CD8-positive, alpha-beta memory T cell (primary cell): ENCODE measurements around the gene CEP83. TPM values are rescaled to one million over a fixed set of nuclear protein-coding genes. Genes with fewer than 3 reads are reported as not detected.
A peak's percentile ranks its signal among the peaks of the same experiment; 100 is the strongest.
"Not testable (repeated sequence)": the region's sequence is repeated elsewhere in the genome, so short reads cannot be mapped to it uniquely, and the experiment has no call there.

ENCODE experiments used
- CTCF ChIA-PET: fragments of 350-600 bp; sonication (Branson Sonifier 250); formaldehyde crosslinking; loops from one replicate; lab custom pipeline; 2021; ENCODE audit warnings: antibody characterized with exemption; lab: Charles Lee
- POLR2A ChIA-PET: fragments of 350-600 bp; sonication (Branson Sonifier 250); formaldehyde crosslinking; loops from one replicate; lab custom pipeline; 2021; ENCODE audit warnings: antibody characterized with exemption; lab: Charles Lee
- DNase-seq, 5 donors: peaks; one replicate each; pipeline versions ENCODE4 v3.0.0 to v3.0.0-alpha.2; 2020 to 2022; ENCODE audit warnings: mixed read lengths in 1 of 5
- H3K27ac ChIP-seq: one replicate; pipeline ENCODE4 v1.7.0; 2013; ENCODE audit warnings: low read depth, mild to moderate bottlenecking, low read length, moderate library complexity
- H3K27me3 ChIP-seq: 2 replicates; pipeline ENCODE4 v1.7.0; 2013; ENCODE audit warnings: low read length, mild to moderate bottlenecking; ENCODE audit not compliant: insufficient read depth, poor library complexity, severe bottlenecking
- H3K36me3 ChIP-seq: 2 replicates; pipeline ENCODE4 v1.7.0; 2013; ENCODE audit warnings: mild to moderate bottlenecking, low read length, moderate library complexity; ENCODE audit not compliant: insufficient read depth
- H3K4me1 ChIP-seq: 2 replicates; pipeline ENCODE4 v1.7.0; 2013; ENCODE audit warnings: mild to moderate bottlenecking, low read length, moderate library complexity; ENCODE audit not compliant: insufficient read depth
- H3K4me3 ChIP-seq: 2 replicates; pipeline ENCODE4 v1.7.0; 2013; ENCODE audit warnings: mild to moderate bottlenecking, low read length
- H3K9me3 ChIP-seq: 2 replicates; pipeline ENCODE4 v1.7.0; 2013; ENCODE audit warnings: mild to moderate bottlenecking, low read length
- H3K27ac Mint-ChIP-seq, 8 donors: one replicate each; pipeline ENCODE4 v1.8.0; 2020 to 2021; ENCODE audit warnings: mixed read lengths in 8 of 8, mild to moderate bottlenecking in 6 of 8, inconsistent platforms in 3 of 8, moderate library complexity in 3 of 8
- H3K27me3 Mint-ChIP-seq, 2 donors: one replicate each; pipeline ENCODE4 v1.8.0; 2020 to 2021; ENCODE audit warnings: mixed read lengths in 2 of 2, mild to moderate bottlenecking in 1 of 2, moderate library complexity in 1 of 2
- H3K36me3 Mint-ChIP-seq, 3 donors: one replicate each; pipeline ENCODE4 v1.8.0; 2020 to 2021; ENCODE audit warnings: mixed read lengths in 3 of 3, inconsistent platforms in 1 of 3, mild to moderate bottlenecking in 1 of 3
- H3K4me1 Mint-ChIP-seq, 3 donors: one replicate each; pipeline ENCODE4 v1.8.0; 2020 to 2021; ENCODE audit warnings: mixed read lengths in 3 of 3, inconsistent platforms in 1 of 3, mild to moderate bottlenecking in 1 of 3
- H3K4me3 Mint-ChIP-seq, 7 donors: one replicate each; pipeline ENCODE4 v1.8.0; 2020 to 2021; ENCODE audit warnings: mixed read lengths in 7 of 7, mild to moderate bottlenecking in 6 of 7, moderate library complexity in 4 of 7, inconsistent platforms in 2 of 7
- H3K9me3 Mint-ChIP-seq, 5 donors: one replicate each; pipeline ENCODE4 v1.8.0; 2020 to 2022; ENCODE audit warnings: mixed read lengths in 5 of 5, mild to moderate bottlenecking in 3 of 5, moderate library complexity in 2 of 5, inconsistent platforms in 1 of 5
- polyA plus RNA-seq: library from polyadenylated mRNA; unstranded; fragments of 300-500 nt; fragmentation: Illumina TruSeq; gene quantifications from one replicate; pipeline ENCODE4 v1.2.3, GENCODE V29; 2021
- total RNA-seq, 2 experiments: library from RNA; stranded (reverse); gene quantifications; one replicate each; pipeline ENCODE4 v1.2.3, GENCODE V29; 2021

Gene CEP83
- total and polyA plus RNA-seq, 3 experiments from 2014 or later: 5.2 to 25.8 (median 25.7) TPM

- no peak for DNase-seq
- no peaks in the 10 kb centered on the region for H3K27me3 ChIP-seq
- no peaks in the 10 kb centered on the region for H3K9me3 Mint-ChIP-seq
- H3K4me3 Mint-ChIP-seq: peak overlapping the region in 1 of 7 donors; percentile 69
- POLR2A ChIA-PET: no interaction called here
- peaks cover 1 to 6% of the 10 kb centered on the region in 2 donors for H3K27me3 Mint-ChIP-seq
- CTCF ChIA-PET: no interaction called here
- peaks cover 3 to 19% (median 4%) of the 10 kb centered on the region in 3 donors for H3K36me3 Mint-ChIP-seq
- peak overlapping the region in 4 of 8 donors; percentile 10 to 62 (median 34) for H3K27ac Mint-ChIP-seq
- peaks cover 14% of the 10 kb centered on the region for H3K4me1 ChIP-seq
- no peaks in the 10 kb centered on the region for H3K36me3 ChIP-seq
- H3K27ac ChIP-seq: no peak overlapping the region
- H3K4me1 Mint-ChIP-seq: peaks cover 22 to 39% (median 34%) of the 10 kb centered on the region in 3 donors
- no peak overlapping the region for H3K4me3 ChIP-seq
- H3K9me3 ChIP-seq: no peaks in the 10 kb centered on the region
Measured at GRCh38 chr12:94457311-94457710, 2.4 kb downstream of the CEP83 start.

DNA sequence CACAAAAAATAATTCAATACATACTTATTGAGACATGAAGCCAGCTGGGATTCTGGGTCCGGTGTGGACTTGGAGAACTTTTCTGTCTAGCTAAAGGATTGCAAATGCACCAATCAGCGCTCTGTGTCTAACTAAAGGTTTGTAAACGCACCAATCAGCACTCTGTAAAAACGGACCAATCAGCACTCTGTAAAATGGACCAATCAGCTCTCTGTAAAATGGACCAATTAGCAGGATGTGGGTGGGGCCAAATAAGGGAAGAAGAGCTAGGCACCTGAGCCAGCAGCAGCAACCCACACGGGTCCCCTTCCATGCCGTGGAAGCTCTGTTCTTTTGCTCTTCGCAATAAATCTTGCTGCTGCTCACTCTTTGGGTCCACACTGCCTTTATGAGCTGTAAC lies 5.3 kb downstream of the CEP83 start:
- H3K27me3 Mint-ChIP-seq, H3K9me3 ChIP-seq, H3K4me3 ChIP-seq, CTCF ChIA-PET, POLR2A ChIA-PET, DNase-seq, H3K4me3 Mint-ChIP-seq, H3K9me3 Mint-ChIP-seq, H3K27ac Mint-ChIP-seq, H3K27ac ChIP-seq, H3K36me3 ChIP-seq, H3K27me3 ChIP-seq, H3K4me1 ChIP-seq: not testable (repeated sequence)
- Mint-ChIP-seq H3K4me1 (peaks cover 22 to 35% (median 27%) of the 10 kb centered on the region in 3 donors), H3K36me3 (peaks cover 4 to 12% (median 7%) of the 10 kb centered on the region in 3 donors)

GRCh38 chr12:94445662-94446061 lies 14.0 kb downstream of the CEP83 start:
- Mint-ChIP-seq H3K9me3 (peaks cover 0 to 9% (median 4%) of the 10 kb centered on the region in 5 donors), H3K36me3 (peaks cover 5 to 34% (median 7%) of the 10 kb centered on the region in 3 donors), H3K4me3 (no peak overlapping the region), H3K27me3 (no peaks in the 10 kb centered on the region), H3K27ac (no peak overlapping the region), H3K4me1 (peaks cover 10 to 18% (median 14%) of the 10 kb centered on the region in 3 donors)
- POLR2A ChIA-PET: no interaction called here
- Histone ChIP-seq H3K9me3 (no peaks in the 10 kb centered on the region), H3K4me1 (no peaks in the 10 kb centered on the region), H3K4me3 (no peak overlapping the region), H3K36me3 (no peaks in the 10 kb centered on the region), H3K27me3 (no peaks in the 10 kb centered on the region), H3K27ac (no peak overlapping the region)
- DNase-seq: no peak
- CTCF ChIA-PET: no interaction called here

GRCh38 chr12:94437303-94437702 lies 22.4 kb downstream of the CEP83 start:
- POLR2A ChIA-PET: no interaction called here
- no peaks in the 10 kb centered on the region for H3K27me3 ChIP-seq
- peaks cover 6 to 21% (median 7%) of the 10 kb centered on the region in 3 donors for H3K36me3 Mint-ChIP-seq
- no peaks in the 10 kb centered on the region for H3K36me3 ChIP-seq
- peak overlapping the region in 1 of 8 donors; percentile 35 for H3K27ac Mint-ChIP-seq
- peaks cover 3 to 20% (median 7%) of the 10 kb centered on the region in 3 donors for H3K4me1 Mint-ChIP-seq
- H3K4me1 ChIP-seq: peaks cover 7% of the 10 kb centered on the region
- no peak overlapping the region for H3K4me3 Mint-ChIP-seq
- CTCF ChIA-PET: no interaction called here
- no peak overlapping the region for H3K4me3 ChIP-seq
- DNase-seq: no peak
- no peaks in the 10 kb centered on the region for H3K9me3 ChIP-seq
- no peaks in the 10 kb centered on the region for H3K27me3 Mint-ChIP-seq
- no peak overlapping the region for H3K27ac ChIP-seq
- H3K9me3 Mint-ChIP-seq: peaks cover 0 to 5% (median 0%) of the 10 kb centered on the region in 5 donors

GRCh38 chr12:94435511-94435927 lies 24.1 kb downstream of the CEP83 start:
- Histone ChIP-seq H3K27me3 (no peaks in the 10 kb centered on the region), H3K4me1 (peaks cover 7% of the 10 kb centered on the region), H3K36me3 (no peaks in the 10 kb centered on the region), H3K9me3 (peaks cover 5% of the 10 kb centered on the region), H3K4me3 (no peak overlapping the region), H3K27ac (no peak overlapping the region)
- ChIA-PET CTCF (interaction anchor here (2.3 kb wide), 1 partner anchor 334 kb away, joined by 6 read pairs; no protein-coding TSS in a partner anchor), POLR2A (no interaction called here)
- H3K4me3 Mint-ChIP-seq: no peak overlapping the region
- H3K27ac Mint-ChIP-seq: peak overlapping the region in 2 of 8 donors; percentile 5 to 56
- H3K4me1 Mint-ChIP-seq: peaks cover under 1 to 12% (median 3%) of the 10 kb centered on the region in 3 donors
- H3K9me3 Mint-ChIP-seq: peaks cover 6 to 14% (median 11%) of the 10 kb centered on the region in 5 donors
- DNase-seq: no peak
- peaks cover 6 to 21% (median 14%) of the 10 kb centered on the region in 3 donors for H3K36me3 Mint-ChIP-seq
- no peaks in the 10 kb centered on the region for H3K27me3 Mint-ChIP-seq

DNA sequence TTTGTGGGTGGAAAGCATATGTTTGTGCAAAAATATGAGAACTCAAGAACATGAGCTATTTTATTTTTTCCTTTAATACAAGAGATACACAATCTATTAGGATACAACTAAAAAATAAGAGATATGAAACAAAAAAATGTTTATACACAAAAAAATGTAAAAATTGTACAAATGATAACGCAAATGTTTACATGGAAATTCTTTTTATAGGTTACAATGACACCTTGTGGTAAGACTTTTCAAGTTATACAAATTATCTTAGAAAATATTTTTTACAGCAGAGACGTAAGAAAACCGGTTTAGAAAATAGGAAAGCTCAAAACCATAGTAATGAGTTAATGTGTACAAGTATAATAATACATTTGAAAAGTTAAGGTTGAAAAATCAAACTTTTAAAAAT lies 25.5 kb downstream of the CEP83 start:
- peaks cover 7% of the 10 kb centered on the region for H3K4me1 ChIP-seq
- POLR2A ChIA-PET: no interaction called here
- DNase-seq: no peak
- no peak overlapping the region for H3K27ac ChIP-seq
- Mint-ChIP-seq H3K4me3 (no peak overlapping the region), H3K9me3 (peaks cover 7 to 24% (median 19%) of the 10 kb centered on the region in 5 donors), H3K27me3 (peaks cover 0 to 2% of the 10 kb centered on the region in 2 donors), H3K4me1 (peaks cover 0 to 11% (median 0%) of the 10 kb centered on the region in 3 donors), H3K27ac (no peak overlapping the region), H3K36me3 (peaks cover 6 to 30% (median 14%) of the 10 kb centered on the region in 3 donors)
- no peaks in the 10 kb centered on the region for H3K27me3 ChIP-seq
- peaks cover 5% of the 10 kb centered on the region for H3K9me3 ChIP-seq
- no peaks in the 10 kb centered on the region for H3K36me3 ChIP-seq
- CTCF ChIA-PET: interaction anchor here (1.2 to 2.3 kb wide), 3 partner anchors 285 to 333 kb away, joined by 3 to 6 read pairs (median 5); no protein-coding TSS in a partner anchor
- H3K4me3 ChIP-seq: no peak overlapping the region

DNA sequence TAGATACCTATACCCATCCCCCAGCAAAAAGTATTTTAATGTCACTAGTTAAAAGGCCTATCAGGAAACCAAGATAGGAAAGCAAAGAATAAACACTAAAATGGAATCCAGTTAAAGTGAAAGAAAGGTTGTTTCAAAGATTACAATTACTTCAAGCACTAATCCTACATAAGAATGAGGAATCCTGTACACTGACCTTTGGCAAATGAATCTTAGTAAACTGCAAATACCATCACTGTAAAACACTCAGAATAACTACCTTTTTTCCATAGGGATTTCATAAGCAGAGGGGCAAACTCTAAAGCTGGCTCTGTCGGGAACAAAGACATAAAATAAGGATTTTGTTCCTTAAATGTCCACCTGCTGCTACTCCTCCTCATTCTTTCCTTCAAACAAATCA lies 25.9 kb downstream of the CEP83 start:
- no peak overlapping the region for H3K27ac Mint-ChIP-seq
- H3K36me3 Mint-ChIP-seq: peaks cover 6 to 26% (median 16%) of the 10 kb centered on the region in 3 donors
- H3K27me3 ChIP-seq: no peaks in the 10 kb centered on the region
- no peak overlapping the region for H3K4me3 Mint-ChIP-seq
- H3K27me3 Mint-ChIP-seq: peaks cover 0 to 2% of the 10 kb centered on the region in 2 donors
- no peak overlapping the region for H3K27ac ChIP-seq
- peaks cover 7% of the 10 kb centered on the region for H3K4me1 ChIP-seq
- no peak overlapping the region for H3K4me3 ChIP-seq
- POLR2A ChIA-PET: no interaction called here
- no peak for DNase-seq
- peaks cover 5% of the 10 kb centered on the region for H3K9me3 ChIP-seq
- peaks cover 7 to 25% (median 19%) of the 10 kb centered on the region in 5 donors for H3K9me3 Mint-ChIP-seq
- no peaks in the 10 kb centered on the region for H3K36me3 ChIP-seq
- CTCF ChIA-PET: interaction anchor here (1.2 to 2.3 kb wide), 3 partner anchors 284 to 332 kb away, joined by 3 to 6 read pairs (median 5); no protein-coding TSS in a partner anchor
- H3K4me1 Mint-ChIP-seq: peaks cover 0 to 11% (median 0%) of the 10 kb centered on the region in 3 donors

GRCh38 chr12:94430304-94430703 lies 29.4 kb downstream of the CEP83 start:
- H3K36me3 ChIP-seq: no peaks in the 10 kb centered on the region
- peaks cover 0 to 2% of the 10 kb centered on the region in 2 donors for H3K27me3 Mint-ChIP-seq
- no peak overlapping the region for H3K27ac ChIP-seq
- H3K4me3 ChIP-seq: no peak overlapping the region
- CTCF ChIA-PET: no interaction called here
- H3K4me1 ChIP-seq: peaks cover 1% of the 10 kb centered on the region
- H3K9me3 ChIP-seq: peaks cover 5% of the 10 kb centered on the region
- DNase-seq: no peak
- POLR2A ChIA-PET: no interaction called here
- peaks cover 8 to 36% (median 20%) of the 10 kb centered on the region in 3 donors for H3K36me3 Mint-ChIP-seq
- H3K4me1 Mint-ChIP-seq: peaks cover 1 to 9% (median 2%) of the 10 kb centered on the region in 3 donors
- no peak overlapping the region for H3K4me3 Mint-ChIP-seq
- H3K27me3 ChIP-seq: no peaks in the 10 kb centered on the region
- H3K27ac Mint-ChIP-seq: no peak overlapping the region
- peaks cover 7 to 25% (median 19%) of the 10 kb centered on the region in 5 donors for H3K9me3 Mint-ChIP-seq
